ENCODE data around the gene GALNT1. TPM values are rescaled to one million over a fixed set of nuclear protein-coding genes. Genes with fewer than 3 reads are reported as not detected.

Gene GALNT1
- total RNA-seq, 1 donor from 2014 or later: 29.2 TPM

DNA sequence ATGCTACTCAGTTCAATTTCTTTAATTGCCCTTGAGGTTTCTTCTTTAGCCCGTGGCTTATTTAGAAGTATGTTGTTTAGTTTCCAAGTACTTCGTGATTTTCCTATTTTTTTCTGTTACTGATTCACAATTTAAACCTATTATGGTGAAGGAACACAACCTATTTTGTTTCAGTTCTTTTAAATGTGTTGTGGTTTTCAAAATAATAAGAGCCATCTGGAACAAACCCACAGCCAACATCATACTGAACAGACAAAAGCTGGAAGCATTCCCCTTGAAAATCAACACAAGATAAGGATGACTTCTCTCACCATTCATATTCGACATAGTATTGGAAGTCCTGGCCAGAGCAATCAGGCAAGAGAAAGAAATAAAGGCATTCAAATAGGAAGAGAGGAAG is 155.2 kb downstream of the GALNT1 start:
- Histone ChIP-seq H3K27ac (no peak overlapping the region), H3K4me3 (no peak overlapping the region), H3K9me3 (no peaks in the 10 kb centered on the region), H3K36me3 (no peaks in the 10 kb centered on the region), H3K27me3 (no peaks in the 10 kb centered on the region), H3K4me1 (no peaks in the 10 kb centered on the region)
- intact Hi-C loops (cut with DNase I): no loop called here
- no peak for DNase-seq (ENCODE audit: extremely low spot score in 2 of 2)
- TF ChIP-seq POLR2A (IDR thresholded peaks at IDR 0.05) (no peak), POLR2AphosphoS5 (IDR thresholded peaks at IDR 0.05; ENCODE audit: insufficient read depth in 1 of 2, low read depth in 1 of 2) (no peak)
- TF ChIP-seq, protein P1, sequence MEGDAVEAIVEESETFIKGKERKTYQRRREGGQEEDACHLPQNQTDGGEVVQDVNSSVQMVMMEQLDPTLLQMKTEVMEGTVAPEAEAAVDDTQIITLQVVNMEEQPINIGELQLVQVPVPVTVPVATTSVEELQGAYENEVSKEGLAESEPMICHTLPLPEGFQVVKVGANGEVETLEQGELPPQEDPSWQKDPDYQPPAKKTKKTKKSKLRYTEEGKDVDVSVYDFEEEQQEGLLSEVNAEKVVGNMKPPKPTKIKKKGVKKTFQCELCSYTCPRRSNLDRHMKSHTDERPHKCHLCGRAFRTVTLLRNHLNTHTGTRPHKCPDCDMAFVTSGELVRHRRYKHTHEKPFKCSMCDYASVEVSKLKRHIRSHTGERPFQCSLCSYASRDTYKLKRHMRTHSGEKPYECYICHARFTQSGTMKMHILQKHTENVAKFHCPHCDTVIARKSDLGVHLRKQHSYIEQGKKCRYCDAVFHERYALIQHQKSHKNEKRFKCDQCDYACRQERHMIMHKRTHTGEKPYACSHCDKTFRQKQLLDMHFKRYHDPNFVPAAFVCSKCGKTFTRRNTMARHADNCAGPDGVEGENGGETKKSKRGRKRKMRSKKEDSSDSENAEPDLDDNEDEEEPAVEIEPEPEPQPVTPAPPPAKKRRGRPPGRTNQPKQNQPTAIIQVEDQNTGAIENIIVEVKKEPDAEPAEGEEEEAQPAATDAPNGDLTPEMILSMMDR (IDR thresholded peaks at IDR 0.05): no peak

DNA sequence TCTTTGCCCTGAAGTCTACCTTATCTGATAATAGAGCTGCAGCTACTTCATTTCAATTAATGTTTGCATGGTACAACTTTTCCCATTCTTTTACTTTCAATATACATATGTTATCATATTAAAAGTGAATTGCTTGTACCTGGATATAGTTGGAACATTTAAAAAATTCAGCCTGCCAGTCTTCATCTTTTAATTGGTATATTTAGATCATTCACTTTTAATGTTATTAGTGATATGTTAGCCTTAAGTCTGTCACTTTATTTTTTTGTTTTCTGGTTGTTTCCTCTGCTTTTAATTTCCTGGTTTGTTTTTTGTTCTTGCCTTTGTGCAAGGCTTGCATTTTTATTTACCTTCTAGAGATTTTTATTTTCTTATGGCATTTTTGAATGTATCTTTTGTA is 158.2 kb downstream of the GALNT1 start:
- TF ChIP-seq POLR2A (IDR thresholded peaks at IDR 0.05) (no peak), POLR2AphosphoS5 (IDR thresholded peaks at IDR 0.05; ENCODE audit: insufficient read depth in 1 of 2, low read depth in 1 of 2) (no peak)
- TF ChIP-seq, protein P1 (IDR thresholded peaks at IDR 0.05): no peak
- no peak overlapping the region for H3K4me3 ChIP-seq
- no peaks in the 10 kb centered on the region for H3K36me3 ChIP-seq
- no peak for DNase-seq (ENCODE audit: extremely low spot score in 2 of 2)
- no peaks in the 10 kb centered on the region for H3K9me3 ChIP-seq
- intact Hi-C loops (cut with DNase I): no loop called here
- H3K27ac ChIP-seq: no peak overlapping the region
- no peaks in the 10 kb centered on the region for H3K27me3 ChIP-seq
- H3K4me1 ChIP-seq: no peaks in the 10 kb centered on the region

DNA sequence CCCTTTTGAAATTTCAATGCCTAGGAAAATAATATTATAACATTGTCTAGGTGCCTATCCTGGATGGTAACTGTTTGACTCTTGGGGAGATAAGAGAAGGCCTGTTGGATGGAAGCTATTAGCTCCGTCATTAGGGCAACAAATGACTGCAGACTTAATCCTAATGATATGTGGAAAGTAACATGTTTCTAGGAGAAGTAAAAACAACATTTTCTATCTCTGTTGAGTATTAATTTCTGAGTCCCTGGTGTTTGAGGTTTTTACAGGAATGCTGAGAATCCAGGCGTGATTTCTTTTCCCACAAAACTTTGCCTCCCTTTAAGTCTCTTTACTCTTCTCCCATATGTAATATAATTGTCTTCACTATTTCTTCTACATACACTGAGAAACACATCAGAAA is 159.1 kb downstream of the GALNT1 start:
- H3K4me1 ChIP-seq: no peaks in the 10 kb centered on the region
- no peaks in the 10 kb centered on the region for H3K27me3 ChIP-seq
- no peaks in the 10 kb centered on the region for H3K36me3 ChIP-seq
- no peak for TF ChIP-seq POLR2A (IDR thresholded peaks at IDR 0.05)
- TF ChIP-seq, protein P1 (IDR thresholded peaks at IDR 0.05): no peak
- no peak for TF ChIP-seq POLR2AphosphoS5 (IDR thresholded peaks at IDR 0.05; ENCODE audit: insufficient read depth in 1 of 2, low read depth in 1 of 2)
- intact Hi-C loops (cut with DNase I): no loop called here
- no peak for DNase-seq (ENCODE audit: extremely low spot score in 2 of 2)
- H3K9me3 ChIP-seq: no peaks in the 10 kb centered on the region
- no peak overlapping the region for H3K4me3 ChIP-seq
- no peak overlapping the region for H3K27ac ChIP-seq

DNA sequence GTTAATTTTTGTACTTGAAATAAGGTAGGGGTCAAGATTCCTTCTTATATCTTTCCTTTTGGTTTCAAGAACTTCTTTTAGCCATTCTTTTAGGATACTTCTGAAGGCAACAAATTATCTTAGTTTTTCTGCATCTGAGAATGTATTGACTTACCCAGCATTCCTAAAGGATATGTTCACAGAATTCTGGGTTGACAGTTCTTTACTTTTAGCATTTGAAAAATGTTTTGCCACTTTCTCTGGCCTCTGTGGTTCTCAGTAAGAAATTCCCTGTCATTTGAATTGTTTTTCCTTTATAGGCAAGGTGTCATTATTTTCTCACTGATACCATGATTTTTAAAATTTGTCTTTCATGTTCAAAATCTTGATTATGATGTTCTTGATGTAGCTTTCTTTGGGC is 162.4 kb downstream of the GALNT1 start:
- intact Hi-C loops (cut with DNase I): no loop called here
- TF ChIP-seq POLR2A (IDR thresholded peaks at IDR 0.05) (no peak), POLR2AphosphoS5 (IDR thresholded peaks at IDR 0.05; ENCODE audit: insufficient read depth in 1 of 2, low read depth in 1 of 2) (no peak)
- TF ChIP-seq, protein P1 (IDR thresholded peaks at IDR 0.05): no peak
- Histone ChIP-seq H3K27me3 (no peaks in the 10 kb centered on the region), H3K4me1 (no peaks in the 10 kb centered on the region), H3K9me3 (no peaks in the 10 kb centered on the region), H3K27ac (no peak overlapping the region), H3K36me3 (no peaks in the 10 kb centered on the region), H3K4me3 (no peak overlapping the region)
- no peak for DNase-seq (ENCODE audit: extremely low spot score in 2 of 2)

DNA sequence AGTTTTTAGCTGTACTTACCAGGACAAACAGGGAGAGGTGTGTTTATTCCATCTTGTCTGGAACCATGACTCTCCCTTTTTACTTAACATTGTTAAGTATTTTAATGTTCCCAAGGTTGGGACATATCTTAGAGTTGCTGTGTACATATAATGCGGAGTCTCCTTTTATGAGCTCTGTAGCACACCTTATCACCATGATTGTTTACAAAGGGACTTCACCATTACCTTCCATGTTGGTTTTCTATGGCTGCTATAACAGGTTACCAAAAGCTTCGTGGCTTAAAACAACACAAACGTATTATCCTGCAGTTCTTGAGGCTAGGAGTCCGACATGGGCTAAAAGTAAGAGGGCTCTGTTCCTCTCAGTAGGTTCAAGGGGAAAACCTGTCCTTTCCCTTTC is 164.3 kb downstream of the GALNT1 start:
- Histone ChIP-seq H3K4me1 (no peaks in the 10 kb centered on the region), H3K9me3 (no peaks in the 10 kb centered on the region), H3K27me3 (no peaks in the 10 kb centered on the region), H3K4me3 (no peak overlapping the region), H3K27ac (no peak overlapping the region), H3K36me3 (no peaks in the 10 kb centered on the region)
- no peak for DNase-seq (ENCODE audit: extremely low spot score in 2 of 2)
- intact Hi-C loops (cut with DNase I): no loop called here
- TF ChIP-seq POLR2A (IDR thresholded peaks at IDR 0.05) (no peak), POLR2AphosphoS5 (IDR thresholded peaks at IDR 0.05; ENCODE audit: insufficient read depth in 1 of 2, low read depth in 1 of 2) (no peak)
- TF ChIP-seq, protein P1 (IDR thresholded peaks at IDR 0.05): no peak

All from vagina (tissue), 2 donors.